ENCODE data around the gene FNDC11.
A peak's percentile ranks its signal among the peaks of the same experiment; 100 is the strongest.

The FNDC11 gene

GRCh38 chr20:63540417-63541186, 13.4 kb upstream of the FNDC11 start:
- DNase-seq, result peak in 1 of 2 experiments; percentile 36

- no peak for DNase-seq
These were observed 12.6 kb upstream of the FNDC11 start for GRCh38 chr20:63541371-63541770.

- no peak for DNase-seq
These were observed 11.9 kb upstream of the FNDC11 start for GRCh38 chr20:63542031-63542559.

- DNase-seq, result no peak
These were observed 11.3 kb upstream of the FNDC11 start for GRCh38 chr20:63542696-63543095.

GRCh38 chr20:63543131-63543530, 10.8 kb upstream of the FNDC11 start:
- DNase-seq, result no peak

GRCh38 chr20:63543733-63544132, 10.2 kb upstream of the FNDC11 start:
- no peak for DNase-seq

- DNase-seq, result no peak
These were observed 9.6 kb upstream of the FNDC11 start for GRCh38 chr20:63544241-63544957.

GRCh38 chr20:63544958-63545516, 8.9 kb upstream of the FNDC11 start:
- no peak for DNase-seq

GRCh38 chr20:63545814-63546213, 8.1 kb upstream of the FNDC11 start:
- DNase-seq, result no peak

GRCh38 chr20:63546256-63546955, 7.6 kb upstream of the FNDC11 start:
- no peak for DNase-seq

- DNase-seq, result no peak
These were observed 6.8 kb upstream of the FNDC11 start for GRCh38 chr20:63546956-63547724.

- no peak for DNase-seq
These were observed 6.1 kb upstream of the FNDC11 start, which contains the start of gene SRMS for GRCh38 chr20:63547725-63548480. Gene SRMS, minus strand, starts transcription at chr20:63547749. Its CDS starts 286 bp downstream, at chr20:63547463.

GRCh38 chr20:63548542-63548941, 5.4 kb upstream of the FNDC11 start:
- no peak for DNase-seq

- DNase-seq, result no peak
These were observed 4.9 kb upstream of the FNDC11 start for GRCh38 chr20:63549019-63549418.

GRCh38 chr20:63549679-63550282, 4.2 kb upstream of the FNDC11 start:
- DNase-seq, result no peak

- no peak for DNase-seq
These were observed 2.9 kb upstream of the FNDC11 start for GRCh38 chr20:63551068-63551467.

GRCh38 chr20:63552481-63553249, 1.3 kb upstream of the FNDC11 start:
- no peak for DNase-seq

- peak; percentile 26 to 53 for DNase-seq
These were observed 567 bp upstream of the FNDC11 start for GRCh38 chr20:63553251-63553932.

All from NCI-H446 (cell line).